GM19328 (cell line): Measurements from ENCODE around the gene PRICKLE2.

Source experiments
- ATAC-seq: cut with Tn5 transposase; IDR thresholded peaks from one replicate; pipeline ENCODE4 v1.9.1; 2021; ENCODE audit warnings: mild to moderate bottlenecking, moderate library complexity; ENCODE audit not compliant: unreplicated experiment

PRICKLE2 gene, protein sequence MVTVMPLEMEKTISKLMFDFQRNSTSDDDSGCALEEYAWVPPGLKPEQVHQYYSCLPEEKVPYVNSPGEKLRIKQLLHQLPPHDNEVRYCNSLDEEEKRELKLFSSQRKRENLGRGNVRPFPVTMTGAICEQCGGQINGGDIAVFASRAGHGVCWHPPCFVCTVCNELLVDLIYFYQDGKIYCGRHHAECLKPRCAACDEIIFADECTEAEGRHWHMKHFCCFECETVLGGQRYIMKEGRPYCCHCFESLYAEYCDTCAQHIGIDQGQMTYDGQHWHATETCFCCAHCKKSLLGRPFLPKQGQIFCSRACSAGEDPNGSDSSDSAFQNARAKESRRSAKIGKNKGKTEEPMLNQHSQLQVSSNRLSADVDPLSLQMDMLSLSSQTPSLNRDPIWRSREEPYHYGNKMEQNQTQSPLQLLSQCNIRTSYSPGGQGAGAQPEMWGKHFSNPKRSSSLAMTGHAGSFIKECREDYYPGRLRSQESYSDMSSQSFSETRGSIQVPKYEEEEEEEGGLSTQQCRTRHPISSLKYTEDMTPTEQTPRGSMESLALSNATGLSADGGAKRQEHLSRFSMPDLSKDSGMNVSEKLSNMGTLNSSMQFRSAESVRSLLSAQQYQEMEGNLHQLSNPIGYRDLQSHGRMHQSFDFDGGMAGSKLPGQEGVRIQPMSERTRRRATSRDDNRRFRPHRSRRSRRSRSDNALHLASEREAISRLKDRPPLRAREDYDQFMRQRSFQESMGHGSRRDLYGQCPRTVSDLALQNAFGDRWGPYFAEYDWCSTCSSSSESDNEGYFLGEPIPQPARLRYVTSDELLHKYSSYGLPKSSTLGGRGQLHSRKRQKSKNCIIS

DNA sequence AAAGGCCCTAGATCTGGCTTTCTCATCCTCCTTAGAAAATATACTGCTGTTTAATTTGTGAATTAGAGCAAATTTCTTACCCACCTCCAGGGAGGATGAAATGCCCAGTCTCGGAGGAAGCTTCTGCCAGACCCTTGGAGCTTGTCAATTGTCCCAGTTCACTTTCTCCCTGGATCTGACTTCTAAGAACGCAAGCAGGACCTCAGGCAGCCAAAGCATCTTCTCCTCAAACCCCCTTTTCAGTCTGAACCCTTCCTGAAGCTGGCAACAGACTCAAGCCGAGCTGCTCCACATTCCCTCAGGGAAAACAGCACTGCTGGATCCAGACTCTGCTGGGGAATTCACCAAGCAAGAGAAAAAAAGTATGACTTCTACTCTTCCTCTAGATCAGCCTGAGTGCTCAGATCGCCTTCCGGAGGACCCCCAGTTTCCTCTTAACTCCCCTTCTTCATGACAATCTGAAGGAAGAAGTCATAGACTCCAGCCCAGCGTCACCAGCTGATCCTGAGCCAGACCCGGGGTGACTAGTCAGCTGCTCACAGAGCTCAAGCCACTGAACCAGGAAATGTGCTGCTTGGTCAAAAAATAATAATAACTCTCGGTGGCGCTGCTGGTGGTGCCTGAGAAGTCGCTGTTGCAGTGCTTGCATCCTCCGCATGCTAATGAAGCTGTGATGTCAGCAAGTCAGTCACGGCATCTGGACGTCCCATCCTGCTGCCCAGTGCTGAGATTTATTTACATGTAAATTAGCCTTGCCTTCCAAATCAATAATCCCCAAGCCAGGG is at the start of gene PRICKLE2:
PRICKLE2 (minus strand) TSS at position 641 of the 785 bp plus-strand sequence. CDS start 26,539 bp downstream, outside the sequence.
- ATAC-seq, result peak; percentile 96

DNA sequence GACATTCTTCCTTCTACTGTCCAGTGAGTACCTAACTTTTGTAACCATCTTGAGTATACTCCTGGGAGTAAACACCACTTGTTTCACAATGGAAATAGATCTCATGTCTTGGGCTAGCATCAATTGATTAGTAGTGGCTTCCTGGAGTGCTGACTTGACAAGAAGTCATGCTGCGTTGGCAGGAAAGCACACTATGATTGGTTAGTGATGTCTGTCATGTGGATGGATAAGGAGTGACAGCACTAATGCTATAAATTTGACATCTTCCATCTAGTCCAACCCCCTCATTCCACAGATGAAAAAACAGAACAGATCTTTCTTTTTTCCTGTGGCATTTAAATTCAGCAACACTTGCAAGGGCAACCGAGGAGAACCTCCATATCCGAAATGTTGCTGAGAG is 47.6 kb upstream of the PRICKLE2 start:
- no peak for ATAC-seq

DNA sequence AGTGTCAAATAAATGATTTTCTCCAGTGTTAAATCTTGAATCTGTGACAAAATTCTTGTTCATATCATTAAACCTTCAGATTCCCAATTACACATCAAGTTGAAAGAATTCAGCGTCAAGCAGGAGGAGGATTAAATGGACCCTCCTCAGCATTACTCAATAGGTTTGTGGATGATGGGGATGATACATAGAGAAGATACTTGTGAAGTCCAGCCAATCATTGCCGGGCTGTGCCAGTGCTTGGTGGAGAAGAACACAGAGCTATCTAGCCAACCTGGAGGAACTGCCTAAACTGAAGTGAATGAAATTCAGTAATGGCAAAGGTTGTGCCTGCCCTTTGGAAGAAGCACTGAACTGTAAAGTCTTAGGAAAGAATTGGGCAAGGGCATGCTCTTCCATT is 47.0 kb upstream of the PRICKLE2 start:
- ATAC-seq, result no peak

DNA sequence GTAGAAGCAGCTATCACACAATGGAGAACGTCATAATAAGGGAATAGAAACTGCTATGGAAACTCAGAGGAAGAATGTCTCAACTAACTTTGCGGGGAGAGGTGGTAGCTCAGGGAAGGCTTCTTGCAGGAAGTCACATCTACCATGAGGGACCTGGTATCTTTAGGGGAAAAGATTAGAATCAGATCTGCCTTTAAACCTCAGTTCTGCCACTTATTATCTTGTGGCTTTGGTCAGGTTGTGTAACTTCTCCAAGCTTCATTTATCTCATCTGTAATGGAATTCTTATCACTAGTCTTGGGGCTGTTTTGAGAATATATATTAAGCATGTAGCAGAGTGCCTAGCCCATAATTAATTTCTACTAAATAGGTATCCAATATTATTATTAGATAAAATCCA is 46.4 kb upstream of the PRICKLE2 start:
- ATAC-seq, result no peak

DNA sequence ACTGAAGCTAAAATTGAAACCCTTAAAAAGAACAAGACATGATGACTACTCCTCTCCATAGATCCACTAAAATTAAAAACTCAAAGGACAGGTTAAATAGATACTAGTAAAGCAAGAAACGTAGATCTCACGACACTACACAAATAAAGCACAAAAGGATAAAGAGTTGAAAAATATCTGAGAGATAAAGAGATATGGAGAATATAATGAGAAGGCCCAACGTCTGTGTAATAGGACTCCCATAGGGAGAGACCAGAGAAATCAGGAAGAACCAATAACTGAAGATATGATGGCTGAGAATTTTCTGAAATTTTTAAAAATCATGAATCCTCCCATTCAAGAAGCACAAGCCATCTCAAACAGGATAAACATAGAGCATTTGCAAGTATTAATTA is 45.6 kb upstream of the PRICKLE2 start:
- no peak for ATAC-seq

DNA sequence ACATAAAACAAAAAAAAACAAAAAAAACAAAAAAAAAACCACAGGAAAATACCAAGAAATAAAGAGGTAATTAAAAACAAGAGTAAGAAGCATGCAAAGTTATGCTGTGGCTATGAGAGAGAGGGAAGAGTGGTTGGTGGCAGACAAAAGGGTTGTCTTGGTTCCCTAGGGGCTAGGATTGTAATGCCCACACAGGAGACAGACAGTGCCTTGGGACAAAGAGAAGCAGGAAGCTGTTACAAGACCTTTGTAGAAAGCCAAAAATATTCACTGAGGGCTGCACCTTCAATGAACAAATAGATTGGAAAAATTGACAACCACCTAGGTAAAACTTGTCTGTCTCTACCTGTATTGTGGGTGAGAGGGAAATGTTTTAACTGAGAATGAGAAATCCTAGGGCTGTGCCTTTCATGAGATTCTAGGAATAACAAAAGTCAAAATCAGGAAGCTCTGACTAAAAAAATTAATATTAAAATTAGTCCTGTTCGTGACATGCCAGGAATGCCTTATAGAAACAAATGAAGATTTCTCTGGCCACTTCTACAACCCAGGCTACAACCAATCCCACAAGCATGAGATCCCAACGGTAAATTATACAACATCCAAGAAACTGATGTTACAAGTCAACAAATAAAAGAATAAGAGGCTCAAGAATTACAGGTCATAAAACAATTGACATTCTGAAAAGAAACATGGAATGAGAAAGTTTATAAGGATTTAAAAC is 45.0 kb upstream of the PRICKLE2 start:
- ATAC-seq, result no peak

DNA sequence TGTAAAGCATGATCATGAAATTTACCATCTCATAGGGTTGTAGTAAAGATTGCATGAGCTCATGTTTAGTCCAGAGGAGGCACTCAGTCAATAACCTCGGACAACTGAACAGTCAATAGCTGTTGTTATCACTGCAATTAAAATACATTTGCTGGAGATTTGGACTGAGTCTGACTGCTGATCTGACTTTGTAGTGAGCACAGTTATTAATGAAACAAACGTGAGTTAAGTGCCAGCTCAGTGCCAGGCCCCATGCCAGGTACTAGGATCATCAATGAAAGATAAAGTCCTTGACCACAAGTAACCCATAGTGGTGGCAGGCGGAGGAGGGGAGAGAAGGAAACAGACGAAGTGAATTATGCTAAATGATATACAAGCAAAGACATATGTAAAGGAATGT is 43.7 kb upstream of the PRICKLE2 start:
- no peak for ATAC-seq

DNA sequence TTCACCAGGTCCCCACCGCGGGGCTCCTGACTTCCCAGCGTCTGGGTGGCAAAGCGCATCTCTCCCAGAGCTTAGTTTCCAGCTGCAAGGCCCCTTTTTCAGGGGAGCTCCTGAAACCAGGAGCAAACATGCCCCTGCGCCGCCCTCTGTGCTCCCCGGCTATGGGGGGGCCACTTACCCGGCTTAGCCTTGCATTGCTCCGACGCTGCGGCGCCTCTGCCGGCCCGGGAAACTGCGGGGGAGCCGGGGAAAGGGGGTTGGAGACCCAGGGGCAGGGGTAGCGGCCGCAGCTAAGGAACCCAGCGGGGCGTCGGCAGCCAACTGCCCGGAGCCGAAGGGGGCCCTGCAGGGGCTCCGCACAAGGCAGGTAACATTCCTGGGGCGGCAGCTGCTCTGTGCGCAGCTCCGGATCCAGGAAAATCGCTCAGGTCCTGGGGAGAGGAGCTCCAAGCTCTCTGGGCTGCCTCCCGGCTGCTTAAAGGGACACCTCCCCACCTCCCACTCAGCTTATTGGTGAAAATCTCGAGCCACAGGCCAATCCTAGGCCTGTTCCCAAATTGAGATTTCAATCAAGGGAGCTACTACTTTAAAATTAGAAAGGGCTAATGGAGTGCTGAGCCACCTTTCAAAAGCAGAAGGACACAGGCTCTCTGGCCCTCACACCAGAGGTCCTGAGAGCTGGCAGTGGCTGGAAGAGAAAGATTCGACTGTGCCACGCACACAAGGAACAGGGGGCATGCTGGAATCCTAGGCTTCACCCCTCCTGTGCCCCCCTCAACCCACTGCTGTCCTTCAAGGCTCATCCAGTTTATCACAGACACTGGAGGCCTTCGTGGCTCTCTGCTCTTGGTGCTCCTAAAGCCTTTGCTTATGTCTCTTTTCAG is 42.7 kb upstream of the PRICKLE2 start:
- ATAC-seq, result no peak

DNA sequence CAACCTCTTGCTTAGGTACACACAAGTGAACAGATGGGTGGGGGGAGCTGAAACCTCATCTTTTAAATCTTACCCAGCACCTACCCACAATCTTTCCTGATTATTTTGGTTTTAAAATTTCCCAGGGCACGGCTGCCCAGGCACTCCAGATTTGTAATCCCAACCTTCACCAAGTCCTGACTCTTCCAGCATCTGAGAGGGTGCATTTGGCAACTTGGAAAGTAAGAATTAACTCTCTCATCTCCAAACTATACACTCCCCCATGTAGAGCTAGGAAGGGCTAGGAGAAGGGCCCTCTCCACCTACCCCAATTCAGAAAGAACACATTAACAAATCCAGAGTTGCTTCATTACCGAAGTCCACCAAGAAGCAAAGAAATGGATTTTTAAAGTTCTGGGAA is 41.7 kb upstream of the PRICKLE2 start:
- no peak for ATAC-seq

DNA sequence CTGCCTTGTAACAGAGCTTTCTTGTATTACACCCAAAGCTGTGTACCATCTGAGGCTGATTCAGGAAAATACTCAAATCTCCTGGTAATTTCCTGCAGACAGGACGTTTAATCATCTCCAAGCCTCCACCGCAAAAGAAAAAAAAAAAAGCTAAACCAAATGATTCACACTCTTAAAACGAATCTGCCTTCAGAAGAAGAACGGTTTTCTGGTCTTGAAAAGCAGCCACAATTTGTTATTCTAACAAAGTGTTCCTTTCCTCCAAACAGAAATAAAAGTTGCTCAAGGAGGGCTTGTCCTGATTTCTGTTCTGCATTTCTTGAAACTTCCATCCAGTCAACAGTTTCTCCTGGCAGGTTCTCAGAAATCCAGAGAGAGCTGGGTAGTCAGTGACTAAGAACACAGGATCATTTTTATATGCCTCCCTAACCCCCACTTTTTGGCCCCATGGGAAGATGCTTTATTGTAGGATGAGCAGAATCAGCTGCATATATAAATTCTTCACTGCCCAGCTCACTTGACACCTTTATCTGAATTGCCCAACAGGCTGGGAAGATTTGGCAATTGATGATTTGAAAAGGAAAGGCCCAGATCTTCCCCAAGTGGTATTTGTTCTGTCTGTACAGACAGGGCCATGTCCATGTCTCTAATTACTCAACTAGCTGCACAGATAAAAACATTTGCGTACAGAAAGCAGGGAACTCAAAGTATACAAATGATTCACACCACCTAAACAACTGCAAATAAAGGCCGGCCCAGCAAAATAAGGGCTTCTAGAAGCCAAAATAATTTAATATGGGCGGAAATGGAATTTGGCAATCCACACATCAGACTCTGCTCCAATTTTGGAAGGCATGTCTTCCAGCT is 41.0 kb upstream of the PRICKLE2 start:
- no peak for ATAC-seq

DNA sequence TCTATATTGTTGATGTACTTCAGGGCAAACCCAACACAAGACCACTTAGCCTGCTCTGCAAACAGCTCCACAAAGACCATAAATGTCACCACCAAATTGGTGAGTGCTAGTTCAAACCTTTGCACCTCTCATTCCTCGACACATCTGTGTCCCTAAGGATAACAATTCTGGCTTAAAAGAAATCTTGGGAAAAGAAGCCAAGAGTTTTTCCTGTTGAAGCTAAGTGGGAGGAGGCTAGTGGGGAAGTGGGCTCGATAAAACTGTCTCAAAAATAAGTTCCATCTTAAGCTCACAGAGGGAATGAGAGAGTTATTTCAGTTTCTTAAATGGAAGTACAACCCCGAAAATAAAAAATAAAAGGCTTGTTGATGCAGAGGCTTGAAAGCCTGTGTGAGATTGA is 40.4 kb upstream of the PRICKLE2 start:
- no peak for ATAC-seq

DNA sequence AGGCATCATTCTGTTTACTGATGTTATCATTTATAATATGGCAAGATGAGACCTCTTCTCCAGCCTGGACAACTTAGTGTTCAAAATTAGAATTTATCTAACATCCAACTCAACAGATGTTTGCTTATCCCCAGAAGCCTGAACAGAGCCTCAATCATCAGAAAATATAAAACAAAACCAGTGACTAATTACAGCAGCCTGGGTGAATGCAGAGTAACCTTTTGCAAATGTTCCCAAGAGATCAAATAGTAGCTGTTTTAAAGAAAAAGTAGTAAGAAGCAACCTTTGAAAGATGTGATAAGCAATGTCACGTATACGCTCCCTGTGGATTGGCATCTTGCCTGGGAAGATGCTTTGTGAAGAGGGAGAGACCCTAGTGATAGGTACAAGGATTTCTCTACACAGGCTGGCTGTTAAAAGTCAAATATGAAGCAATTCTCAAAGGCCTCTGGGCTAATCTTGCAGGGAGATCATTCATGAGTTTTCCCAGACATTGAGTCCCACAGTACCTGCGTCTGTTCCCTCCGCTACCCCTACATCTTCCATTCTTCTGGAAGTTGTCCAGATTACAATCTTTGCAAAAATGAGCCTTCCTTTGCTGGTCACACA is 39.3 kb upstream of the PRICKLE2 start:
- ATAC-seq, result no peak

DNA sequence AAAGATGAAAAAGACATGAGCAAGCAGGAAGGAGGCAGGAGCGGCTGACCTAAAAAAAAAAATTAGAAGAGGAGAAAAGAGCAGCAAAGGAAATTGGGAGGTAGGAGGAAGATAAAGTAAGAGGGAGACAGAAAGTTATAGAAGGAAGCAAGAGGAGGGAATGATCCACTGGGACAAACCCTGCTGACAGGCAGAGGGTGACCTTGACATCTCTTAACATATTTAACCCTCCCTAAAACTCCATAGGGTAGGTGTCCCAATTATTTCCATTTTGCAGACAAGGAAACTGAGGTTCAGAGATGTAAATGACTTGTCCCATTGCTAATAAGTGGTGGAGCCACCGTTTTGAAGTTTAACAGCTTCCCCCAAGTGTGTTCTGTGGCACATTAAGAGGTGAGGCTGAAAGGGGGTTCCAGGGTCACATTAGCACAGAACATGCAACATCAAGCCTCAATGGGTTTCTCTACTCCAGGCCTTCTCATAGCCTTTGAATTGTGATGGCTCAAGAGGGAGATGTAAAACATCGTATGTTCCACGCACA is 37.4 kb upstream of the PRICKLE2 start:
- ATAC-seq, result no peak

DNA sequence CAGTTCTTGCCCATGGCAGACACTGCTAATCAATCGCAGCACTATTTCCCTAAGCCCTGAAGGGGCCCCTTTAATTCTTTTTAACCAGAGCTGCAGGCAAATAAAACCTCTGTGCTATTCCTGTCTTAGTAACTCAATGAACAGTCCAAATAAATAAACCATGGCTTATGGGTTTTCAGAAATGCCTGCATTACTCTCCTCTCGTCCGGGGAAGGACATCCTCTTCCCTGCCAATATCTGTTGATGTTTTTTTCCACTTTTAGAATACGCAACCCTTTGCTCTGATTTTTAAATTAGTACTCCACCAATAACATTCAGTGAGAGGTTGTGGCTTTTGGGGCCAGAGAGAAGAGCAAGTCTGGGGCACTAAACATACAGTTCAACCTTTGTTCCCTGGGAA is 35.2 kb upstream of the PRICKLE2 start:
- no peak for ATAC-seq

DNA sequence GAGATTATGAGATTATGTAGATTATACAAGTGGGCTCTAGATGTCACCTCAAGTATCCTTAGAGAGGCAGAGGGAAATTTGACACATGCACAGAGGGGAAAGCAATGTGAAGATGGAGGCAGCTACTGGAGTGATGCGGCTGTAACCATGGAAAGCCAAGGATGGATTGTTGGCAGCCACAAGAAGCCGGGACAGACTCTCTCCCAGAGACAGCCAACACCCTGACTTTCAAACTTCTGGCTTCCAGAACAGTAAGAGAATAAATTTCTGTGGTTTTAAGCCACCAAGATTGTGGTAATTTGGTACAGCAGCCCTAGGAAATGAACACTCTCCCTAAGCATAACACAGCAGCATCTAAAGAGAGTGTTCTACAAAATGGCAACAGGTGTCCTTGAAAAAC is 34.4 kb upstream of the PRICKLE2 start:
- no peak for ATAC-seq

DNA sequence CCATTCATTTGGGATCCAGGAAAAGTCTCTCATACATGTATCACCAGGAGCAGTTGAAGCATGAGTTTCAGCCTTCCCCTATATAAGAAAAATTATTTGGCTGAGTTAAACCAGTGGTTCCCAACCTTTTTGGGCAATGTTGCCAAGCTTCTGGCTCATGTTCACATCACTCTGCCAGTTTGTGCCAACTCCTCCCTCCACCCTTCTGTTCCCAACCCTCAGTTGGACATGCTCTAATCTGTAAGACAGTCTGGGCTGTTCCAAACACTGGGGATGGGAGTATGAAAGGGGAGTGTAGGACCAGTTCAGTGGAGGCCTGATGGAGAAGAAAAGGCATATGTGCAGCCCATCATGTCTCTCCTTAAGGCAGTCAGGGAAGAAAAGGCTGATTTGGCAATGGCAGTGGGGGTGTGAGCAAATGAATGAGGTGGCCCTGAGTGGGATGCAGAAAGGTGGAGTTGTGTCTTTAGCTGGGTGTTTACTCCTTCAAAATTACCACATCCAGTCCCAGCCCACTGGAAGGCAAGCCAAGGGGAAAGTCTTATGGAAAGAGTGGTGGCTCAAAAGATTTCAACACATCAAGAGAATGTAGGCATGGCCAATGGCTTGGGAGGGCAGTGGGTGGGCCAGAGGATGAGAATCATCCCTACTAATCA is 32.0 kb upstream of the PRICKLE2 start:
- no peak for ATAC-seq

DNA sequence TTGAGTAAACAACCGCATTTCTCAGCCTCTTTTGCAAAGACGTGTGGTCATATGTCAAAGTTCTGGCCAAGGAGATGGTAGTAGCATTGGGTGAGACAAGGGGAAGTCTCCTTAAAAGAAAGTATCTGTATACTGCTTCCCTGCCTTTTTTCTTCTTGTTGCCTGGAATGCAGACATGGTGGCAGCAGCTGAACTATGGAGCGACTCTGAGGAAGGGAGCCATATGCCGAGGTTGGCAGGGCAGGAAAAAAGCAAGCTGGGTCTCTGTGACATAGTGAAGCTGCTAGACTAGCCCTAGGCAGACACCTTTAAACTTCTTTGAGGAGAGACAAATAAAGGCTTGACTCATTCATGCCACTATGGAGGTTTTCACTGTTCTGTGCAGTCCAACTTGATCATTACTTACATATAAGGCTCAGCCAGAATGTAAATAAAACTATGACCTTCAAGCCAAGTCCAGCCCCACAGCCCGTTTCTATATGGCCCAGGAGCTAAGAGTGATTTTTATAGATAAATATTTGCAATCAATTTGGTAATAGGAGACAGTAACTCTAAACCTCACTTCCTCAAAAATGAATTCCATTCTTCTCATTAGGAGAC is 30.6 kb upstream of the PRICKLE2 start:
- no peak for ATAC-seq
